ENCODE results near the gene EEF1AKMT2.

GRCh38 chr10:124742413-124743190, 49.1 kb downstream of the EEF1AKMT2 start:
- TF ChIP-seq CTCF (IDR thresholded peaks at IDR 0.05; ENCODE audit: low read depth, low read length, poor library complexity, severe bottlenecking) = peak; percentile 55
- no peak for TF ChIP-seq EZH2phosphoT487 (IDR thresholded peaks at IDR 0.05; ENCODE audit: borderline replicate concordance, low read length)
